Stomach (tissue), 4 donors: ENCODE results near the gene GLYR1.

Experiments
- EP300 ChIP-seq: sonication (generic); formaldehyde crosslinking; IDR thresholded peaks from one replicate; pipeline ENCODE4 v1.6.1; 2017; ENCODE audit warnings: antibody characterized with exemption
- POLR2A ChIP-seq, 4 donors: fragments of 450-650 bp; IDR thresholded peaks; one replicate each; pipeline ENCODE4 v1.6.1; 2016; ENCODE audit warnings: antibody characterized with exemption in 4 of 4, control low read depth in 2 of 4, mild to moderate bottlenecking in 1 of 4, moderate library complexity in 1 of 4
- POLR2AphosphoS5 ChIP-seq, 3 donors: sonication (generic); formaldehyde crosslinking; IDR thresholded peaks; one replicate each; pipeline ENCODE4 v1.6.1; 2016; ENCODE audit warnings: antibody characterized with exemption in 3 of 3
- TF ChIP-seq, protein P1 (sequence below), 7 experiments: fragments of 450-650 bp in 4 of 7; fragments of 200-600 bp in 3 of 7; sonication (generic) in 3 of 7; IDR thresholded peaks; one replicate each; pipeline ENCODE4 v1.5.1; 2016 to 2019; ENCODE audit warnings: antibody characterized with exemption in 7 of 7, control low read depth in 2 of 7, mild to moderate bottlenecking in 1 of 7

DNA sequence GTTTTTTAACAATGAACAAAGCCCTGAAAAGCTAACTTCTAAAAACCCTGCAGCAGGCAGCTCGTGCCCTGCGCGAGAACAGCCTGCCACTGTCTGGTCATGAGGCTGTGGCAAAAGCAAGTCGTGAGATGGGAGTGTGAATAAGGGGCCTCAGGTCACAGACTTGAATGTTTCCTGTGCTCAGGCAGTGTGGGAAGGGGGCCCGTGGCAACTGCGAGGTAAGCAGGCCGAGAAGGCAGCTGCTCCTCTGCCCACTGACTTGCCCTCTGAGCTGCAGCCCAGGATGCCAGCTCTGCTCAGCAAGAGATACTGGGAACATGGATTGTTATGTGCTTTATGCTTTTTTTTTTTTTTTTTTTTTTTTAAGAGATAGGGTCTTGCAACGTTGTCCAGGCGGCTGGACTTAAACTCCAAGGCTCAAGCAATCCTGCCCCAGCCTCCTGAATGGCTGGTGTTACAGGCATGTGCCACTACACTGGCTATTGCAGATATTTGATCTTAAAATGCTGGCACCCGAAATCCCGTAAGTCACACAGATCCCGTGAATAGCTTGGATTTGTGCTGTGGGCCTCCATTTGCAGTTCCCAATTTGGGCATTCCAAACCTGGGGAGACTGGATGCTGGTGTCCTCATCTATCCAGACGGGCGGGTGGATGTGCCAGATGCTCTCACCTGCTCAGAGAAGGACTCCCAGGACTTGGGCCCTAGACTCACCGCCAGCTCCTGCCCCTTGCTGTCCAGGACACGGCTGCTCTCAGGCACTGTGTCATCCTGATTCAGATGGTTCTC is 44.2 kb upstream of the GLYR1 start:
- TF ChIP-seq, protein P1, sequence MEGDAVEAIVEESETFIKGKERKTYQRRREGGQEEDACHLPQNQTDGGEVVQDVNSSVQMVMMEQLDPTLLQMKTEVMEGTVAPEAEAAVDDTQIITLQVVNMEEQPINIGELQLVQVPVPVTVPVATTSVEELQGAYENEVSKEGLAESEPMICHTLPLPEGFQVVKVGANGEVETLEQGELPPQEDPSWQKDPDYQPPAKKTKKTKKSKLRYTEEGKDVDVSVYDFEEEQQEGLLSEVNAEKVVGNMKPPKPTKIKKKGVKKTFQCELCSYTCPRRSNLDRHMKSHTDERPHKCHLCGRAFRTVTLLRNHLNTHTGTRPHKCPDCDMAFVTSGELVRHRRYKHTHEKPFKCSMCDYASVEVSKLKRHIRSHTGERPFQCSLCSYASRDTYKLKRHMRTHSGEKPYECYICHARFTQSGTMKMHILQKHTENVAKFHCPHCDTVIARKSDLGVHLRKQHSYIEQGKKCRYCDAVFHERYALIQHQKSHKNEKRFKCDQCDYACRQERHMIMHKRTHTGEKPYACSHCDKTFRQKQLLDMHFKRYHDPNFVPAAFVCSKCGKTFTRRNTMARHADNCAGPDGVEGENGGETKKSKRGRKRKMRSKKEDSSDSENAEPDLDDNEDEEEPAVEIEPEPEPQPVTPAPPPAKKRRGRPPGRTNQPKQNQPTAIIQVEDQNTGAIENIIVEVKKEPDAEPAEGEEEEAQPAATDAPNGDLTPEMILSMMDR (IDR thresholded peaks at IDR 0.05), result no peak
- TF ChIP-seq POLR2A (IDR thresholded peaks at IDR 0.05) (no peak), POLR2AphosphoS5 (IDR thresholded peaks at IDR 0.05) (no peak), EP300 (no peak)
